Middle frontal gyrus (tissue), 1 donor: ENCODE measurements around the gene PIGN.
"Not testable (repeated sequence)": the region's sequence is repeated elsewhere in the genome, so short reads cannot be mapped to it uniquely, and the experiment has no call there.

Experiments used
- DNase-seq: peaks from one replicate; pipeline ENCODE4 v3.0.0-alpha.2; 2015; ENCODE audit warnings: low spot score; ENCODE audit errors: extremely low spot score

Gene PIGN

DNA sequence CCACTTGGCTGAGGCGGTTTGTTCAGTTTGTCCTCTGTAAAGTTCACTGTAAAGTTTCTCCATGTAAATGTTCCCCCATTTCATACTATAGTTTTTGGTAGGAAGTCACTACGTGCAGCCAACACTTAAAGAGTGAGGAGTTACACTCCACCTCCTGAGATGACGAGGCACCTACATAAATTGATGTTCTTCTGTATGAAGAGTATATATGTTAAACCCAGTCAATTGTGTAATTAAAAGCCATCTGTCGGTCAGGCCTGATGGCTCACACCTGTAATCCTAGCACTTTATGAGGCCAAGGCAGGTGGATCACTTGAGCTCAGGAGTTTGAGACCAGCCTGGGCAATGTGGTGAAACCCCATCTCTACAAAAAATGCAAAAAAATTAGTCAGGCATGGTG is 7.6 kb downstream of the PIGN start:
- DNase-seq: no peak

DNA sequence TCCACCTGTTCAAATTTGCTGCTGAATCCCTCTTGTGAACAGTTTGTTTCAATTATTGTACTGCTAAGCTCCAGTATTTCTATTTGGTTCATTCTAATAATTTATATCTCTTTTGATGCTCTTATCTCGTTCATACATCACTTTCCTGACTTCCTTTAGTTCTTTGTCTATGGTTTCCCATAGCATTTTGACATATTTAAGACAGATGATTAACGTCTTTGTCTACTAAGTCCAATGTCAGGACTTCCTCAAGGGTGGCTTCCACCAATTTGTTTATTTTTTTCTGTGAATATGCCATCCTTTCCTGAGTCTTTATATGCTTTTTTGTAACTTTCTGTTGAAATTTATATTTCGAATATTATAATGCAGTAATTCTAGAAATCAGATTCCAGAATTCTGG is 9.6 kb downstream of the PIGN start:
- no peak for DNase-seq

DNA sequence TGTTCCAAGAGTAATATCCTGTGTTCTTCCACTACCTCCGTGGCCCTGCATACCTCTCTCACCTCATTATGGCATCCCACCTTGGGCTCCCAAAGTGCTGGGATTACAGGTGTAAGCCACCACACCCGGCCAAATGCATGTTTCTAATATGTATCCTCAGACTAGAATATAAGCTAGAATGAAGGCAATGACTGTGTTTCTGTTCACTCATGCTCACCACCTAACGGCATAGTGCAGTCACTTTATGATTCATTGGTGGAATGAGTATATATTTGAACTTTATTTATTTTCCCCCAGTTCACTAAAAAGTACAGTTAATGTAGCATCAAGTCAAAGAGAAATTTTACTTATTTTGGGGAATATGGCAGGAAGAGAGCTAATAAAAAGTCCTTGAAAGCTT is 11.3 kb downstream of the PIGN start:
- no peak for DNase-seq

DNA sequence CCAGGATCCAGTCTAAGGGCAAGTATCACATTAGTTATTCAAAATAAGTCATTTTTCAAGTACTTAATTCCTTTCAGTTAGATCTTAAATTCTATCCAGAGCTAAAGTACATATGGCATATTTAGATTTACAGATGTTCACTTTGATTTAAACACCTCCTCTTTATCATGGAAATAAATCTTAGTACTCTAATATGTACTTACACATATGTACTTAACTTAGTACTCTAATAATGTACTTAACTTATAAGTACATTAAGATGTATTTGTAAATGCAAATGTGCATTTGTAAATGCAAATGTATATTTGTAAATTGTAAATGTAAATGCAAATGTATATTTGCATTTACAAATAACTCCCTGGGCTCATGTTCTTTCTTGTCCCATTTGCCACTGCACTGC is 14.6 kb downstream of the PIGN start:
- no peak for DNase-seq

DNA sequence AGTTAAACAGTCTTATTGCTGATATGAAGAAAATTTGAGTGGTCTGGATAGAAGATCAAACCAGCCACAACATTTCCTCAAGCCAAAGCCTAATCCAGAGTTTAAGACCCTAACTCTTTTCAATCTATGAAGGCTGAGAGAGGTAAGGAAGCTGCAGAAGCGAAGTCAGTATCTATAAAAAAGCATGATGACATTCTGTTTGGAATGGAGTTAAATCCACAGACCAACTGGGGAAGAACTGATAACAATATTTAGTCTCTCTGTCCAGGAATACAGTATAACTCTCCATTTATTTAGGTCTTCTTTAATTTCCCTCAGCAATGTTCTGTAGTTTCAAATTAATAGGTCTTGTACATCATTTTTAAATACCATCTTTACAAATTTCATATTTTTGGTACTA is 16.0 kb downstream of the PIGN start:
- DNase-seq: no peak

DNA sequence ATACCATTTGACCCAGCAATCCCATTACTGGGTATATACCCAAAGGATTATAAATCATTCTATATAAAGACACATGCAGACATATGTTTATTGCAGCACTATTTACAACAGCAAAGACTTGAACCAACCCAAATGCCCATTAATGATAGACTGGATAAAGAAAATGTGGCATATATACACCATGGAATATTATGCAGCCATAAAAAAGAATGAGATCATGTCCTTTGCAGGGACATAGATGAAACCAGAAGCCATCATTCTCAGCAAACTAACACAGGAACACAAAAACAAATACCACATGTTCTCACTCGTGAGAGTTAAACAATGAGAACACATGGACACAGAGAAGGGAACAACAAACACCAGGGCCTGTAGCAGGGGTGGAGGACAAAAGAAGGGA is 20.3 kb downstream of the PIGN start:
- DNase-seq: not testable (repeated sequence)

DNA sequence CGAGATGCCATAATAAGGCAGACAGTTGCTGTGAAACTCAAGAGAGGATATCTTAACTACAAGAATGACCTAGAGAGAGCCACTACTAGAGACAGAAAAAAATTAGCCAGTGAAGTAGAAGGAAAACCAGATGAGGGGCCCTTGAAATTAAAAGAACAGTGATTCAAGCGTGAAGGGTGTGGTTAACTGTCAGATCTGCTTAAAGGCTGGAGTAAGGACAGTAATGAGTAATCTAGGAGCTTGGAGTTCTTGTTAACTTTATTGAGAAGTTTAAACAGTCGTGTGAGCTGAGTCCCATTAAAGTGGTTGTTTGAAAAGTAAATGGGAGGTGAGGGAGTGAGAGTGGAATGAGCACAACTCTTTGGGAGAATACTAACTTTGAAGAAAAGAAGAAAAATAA is 21.3 kb downstream of the PIGN start:
- no peak for DNase-seq

DNA sequence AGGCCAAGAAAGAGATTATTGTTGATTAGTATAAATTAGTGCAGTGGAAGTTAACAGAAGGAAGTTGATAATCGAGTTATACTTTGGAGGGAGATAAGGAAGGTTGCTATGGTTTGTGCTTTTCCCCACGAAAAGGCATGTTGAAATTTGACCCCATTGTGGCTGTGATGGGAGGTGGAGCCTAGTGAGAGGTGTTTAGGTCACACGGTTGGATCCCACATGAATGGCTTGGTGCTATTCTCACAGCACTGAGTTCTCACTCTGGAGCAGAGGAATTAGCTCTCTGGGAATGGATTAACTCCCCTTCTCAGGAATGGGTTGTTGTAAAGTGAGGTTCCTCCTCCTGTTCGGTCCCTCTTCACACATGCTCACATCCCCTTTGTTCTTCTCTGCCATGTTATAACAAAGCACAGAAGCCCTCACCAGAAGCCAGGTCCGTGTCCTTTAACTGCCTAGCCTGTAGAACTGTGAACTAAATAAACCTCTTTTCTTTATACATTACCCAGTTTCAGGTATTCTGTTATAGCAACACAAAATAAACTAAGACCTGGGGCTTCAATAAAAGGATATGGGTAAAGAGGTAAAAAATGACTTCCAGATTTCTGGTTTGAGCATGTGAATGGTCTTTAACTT is 21.9 kb downstream of the PIGN start:
- no peak for DNase-seq

DNA sequence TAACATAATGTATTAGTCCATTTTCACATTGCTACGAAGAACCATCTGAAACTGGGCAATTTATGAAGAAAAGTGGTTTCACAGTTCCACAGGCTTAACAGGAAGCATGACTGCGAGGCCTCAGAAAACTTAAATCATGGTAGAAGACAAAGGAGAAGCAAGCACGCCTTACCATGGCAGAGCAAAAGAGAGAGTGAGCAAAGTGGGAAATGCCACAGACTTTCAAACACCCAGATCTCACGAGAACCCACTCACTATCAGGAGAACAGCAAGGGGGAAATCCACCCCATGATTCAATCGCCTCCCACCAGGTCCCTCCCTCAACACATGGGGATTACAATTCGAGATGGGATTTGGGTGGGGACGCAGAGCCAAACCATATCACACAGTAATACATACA is 22.5 kb downstream of the PIGN start:
- DNase-seq: no peak

DNA sequence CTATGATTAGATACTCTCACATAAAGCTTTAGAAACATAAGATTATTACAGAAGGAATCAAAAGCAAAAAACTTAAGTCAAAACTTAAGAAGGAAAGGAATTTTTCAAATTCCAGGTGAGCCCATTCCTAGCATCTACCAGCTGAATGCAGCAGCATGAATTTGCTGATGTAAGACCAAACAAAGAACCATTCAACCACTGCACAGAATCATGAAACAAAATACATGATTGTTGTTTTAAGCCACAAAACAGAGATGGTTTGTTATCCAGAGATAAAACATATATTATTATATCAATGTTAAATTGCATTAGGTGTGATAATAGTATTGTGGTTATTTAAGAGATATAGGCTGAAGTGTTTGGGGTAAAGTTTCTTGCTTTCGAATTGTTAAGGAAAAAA is 29.0 kb downstream of the PIGN start:
- no peak for DNase-seq

DNA sequence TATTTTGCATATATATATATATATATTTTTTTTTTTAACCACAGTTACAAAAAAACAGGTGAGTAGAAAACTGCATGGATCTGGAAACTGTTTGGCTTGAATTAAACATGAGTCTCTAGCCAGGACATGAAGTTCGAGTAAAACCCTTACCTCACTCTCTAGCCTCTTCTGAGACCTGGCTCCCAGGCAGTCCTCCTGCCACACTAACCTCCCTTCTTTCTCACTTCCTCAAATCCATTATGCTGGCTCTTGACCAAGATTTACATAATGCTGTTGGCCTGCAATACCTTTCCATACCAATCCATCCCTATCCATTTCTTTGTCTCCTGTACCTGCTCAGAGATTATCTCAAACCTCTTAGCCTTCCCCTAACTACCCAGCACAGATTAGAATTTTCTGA is 34.0 kb downstream of the PIGN start:
- no peak for DNase-seq

DNA sequence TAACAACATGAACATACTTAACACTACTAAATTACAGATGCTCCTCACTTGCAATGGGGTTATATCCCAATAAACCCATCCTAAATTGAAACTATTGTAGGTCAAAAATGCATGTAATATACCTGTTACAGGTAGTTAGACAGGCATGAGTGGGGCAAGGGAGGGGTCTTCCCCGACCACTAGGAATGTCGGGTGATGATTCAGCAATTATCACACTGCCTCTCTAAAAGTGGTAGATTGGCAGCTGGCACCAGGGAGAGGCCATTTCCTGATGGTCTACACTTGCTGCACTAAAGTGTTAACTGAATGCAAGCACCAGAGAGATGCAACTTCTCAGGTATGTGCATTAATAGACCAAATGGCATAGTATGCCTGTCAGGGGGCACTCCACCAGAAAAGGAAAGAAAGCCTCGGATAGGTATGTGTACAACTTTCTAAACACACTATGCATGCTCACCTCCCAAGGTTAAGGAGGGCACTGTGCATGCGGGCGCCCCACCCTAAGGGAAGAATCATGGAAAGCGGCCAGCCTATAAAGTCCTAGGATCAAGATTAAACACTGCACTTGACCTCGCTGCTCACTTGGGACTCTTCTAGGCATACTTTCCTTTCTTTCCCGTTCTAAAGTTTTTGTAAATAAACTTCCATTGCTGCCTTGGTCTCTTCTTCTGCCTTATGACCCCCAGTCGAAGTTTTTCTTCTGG is 35.6 kb downstream of the PIGN start:
- no peak for DNase-seq

DNA sequence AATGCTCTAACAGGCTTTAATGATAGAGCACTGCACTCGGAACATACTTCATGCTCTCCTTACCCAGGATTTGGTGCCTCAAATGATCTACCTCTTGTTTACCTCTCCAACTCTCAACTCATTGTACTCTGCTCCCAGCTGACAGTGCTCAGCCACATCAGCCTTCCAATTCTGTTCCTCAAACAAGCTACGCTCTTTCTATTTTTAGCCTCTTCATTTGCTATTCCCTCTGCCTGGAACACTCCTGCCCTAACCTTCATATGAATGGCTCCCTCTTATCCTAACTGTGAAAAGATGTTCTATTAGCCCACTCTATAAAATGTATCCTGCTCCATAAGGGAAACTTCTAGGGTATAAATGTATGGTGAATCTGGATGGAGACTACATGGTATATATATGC is 42.5 kb downstream of the PIGN start:
- DNase-seq: no peak

DNA sequence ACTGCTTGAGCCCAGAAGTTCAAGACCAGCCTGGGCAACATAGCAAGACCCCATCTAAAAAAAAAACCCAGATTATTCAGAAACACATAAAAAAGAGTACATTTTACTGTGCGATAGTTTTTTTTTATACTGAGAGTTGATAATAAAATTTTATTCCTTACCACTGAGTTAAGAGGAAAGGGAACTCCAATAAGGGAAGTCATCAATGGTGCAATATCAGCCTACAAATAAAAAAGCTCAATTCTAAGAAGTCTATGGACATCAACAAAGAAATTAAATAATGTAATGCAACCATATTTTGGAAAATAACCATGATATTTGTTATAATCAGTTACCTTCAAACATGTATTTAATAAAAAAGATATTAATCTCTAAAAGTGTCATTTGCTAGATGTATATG is 46.6 kb downstream of the PIGN start:
- DNase-seq: no peak

DNA sequence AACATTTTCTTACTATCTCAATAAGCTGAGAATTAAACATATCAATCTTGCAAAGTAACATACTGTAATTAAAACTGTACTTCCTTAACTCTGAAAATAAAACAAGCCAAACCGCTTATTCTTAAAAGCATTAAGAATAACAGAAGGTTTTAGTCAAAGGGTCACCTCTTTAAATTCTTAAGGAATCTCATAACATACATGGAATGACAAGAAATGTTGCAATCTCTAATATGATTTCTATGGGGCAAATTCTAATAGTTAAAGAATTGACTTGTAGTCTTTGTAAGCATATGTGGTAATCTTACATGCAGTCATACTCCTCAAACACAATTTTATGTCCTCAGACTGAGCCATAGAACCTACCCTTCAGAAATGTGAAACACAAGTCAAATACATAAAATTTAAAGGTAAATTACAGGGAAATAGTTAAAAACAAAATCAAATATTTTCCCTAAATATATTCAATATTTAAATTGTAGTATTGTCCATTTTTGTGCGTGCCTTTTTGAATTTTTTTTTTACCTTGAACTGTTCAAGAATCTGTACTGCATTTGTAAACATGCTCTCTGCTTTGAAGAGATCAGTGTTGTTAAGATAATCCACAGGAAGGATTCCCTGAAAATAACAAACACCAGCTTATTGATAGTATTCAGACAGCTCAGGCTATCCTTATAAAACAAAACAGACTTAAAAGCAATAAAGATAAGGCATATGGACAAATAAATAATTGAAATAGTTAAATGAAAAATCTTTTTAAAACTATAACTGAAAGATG is 48.2 kb downstream of the PIGN start:
- no peak for DNase-seq

DNA sequence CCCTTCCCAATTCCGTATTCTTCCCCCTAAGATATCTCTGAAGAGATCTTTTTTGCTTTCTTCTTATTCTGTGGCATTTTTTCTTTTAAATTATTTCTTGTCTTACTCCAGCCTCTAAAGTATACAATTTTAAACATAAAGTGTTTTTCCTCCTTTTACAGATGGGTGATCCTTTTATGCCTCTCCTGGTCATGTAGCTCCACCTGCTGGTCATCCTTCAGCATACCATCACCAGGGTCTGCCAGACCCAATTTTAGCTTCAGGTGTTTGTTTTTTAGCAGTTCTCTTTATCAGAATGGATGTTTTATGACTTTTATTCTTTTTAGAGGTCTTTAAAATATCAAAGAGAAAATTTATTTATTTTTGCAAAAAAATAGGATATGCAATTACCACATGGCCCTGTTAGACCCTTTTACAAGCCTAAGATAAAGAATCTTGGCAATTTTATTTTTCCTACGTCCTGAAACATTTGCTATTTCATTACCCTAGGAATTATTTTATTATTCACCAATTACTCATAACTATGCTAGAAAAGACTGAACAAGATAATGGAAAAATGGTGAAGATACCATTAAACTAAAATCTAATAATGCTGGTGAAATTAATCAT is 55.5 kb downstream of the PIGN start:
- no peak for DNase-seq

DNA sequence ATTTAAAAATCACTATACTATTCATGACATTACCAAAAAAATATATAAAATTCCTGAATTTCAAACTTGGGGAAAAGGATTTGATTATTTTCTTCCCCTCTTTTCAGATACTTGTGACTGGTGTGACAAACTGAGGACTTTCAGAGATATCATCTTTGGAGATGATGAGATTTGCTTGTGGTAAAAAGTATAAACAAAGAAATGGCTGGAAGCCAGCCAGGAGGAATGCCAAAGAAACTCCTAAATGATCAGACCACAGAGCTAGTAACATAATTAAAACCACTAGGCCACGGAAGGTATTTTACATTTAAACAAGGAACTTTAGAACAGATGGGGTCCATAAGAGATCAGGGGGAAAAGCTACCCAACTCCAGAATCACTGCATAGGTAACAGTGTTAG is 58.7 kb downstream of the PIGN start:
- DNase-seq: no peak

DNA sequence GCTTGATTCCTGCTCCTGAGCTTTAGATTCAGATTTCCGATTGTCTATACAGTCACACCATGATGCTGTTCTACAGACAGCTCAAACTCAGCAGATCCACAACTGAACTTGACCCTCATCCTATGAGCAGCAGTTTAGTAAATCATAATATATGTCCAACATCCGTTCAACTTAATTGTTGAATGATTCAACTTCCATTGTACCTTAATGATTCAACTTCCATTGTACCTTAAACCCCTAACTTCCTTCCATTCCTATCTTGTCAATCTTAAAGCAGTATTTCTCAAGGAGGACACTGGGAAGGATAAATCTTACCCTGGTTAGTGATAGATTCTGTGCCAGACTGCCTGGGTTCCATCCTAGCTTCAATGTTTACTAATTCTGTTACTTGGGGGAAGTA is 60.1 kb downstream of the PIGN start:
- DNase-seq: no peak

DNA sequence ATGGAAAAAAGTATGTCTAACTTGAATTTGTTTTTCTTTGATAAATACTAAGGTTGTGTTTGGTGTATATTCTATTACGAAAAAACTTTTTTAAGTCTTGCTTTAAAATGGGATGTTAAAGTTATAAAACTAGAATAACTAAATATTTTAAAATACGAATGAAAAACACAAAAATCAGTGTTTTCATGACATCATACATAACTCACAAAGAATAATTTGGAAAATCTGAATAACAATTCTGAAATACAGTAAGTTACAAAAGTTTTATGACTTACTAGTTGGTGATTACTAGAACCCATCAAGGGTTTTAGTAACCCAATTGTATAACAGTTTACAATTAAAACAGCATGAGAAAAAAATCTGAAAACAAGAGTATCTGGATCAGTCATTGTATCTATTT is 61.2 kb downstream of the PIGN start:
- no peak for DNase-seq

DNA sequence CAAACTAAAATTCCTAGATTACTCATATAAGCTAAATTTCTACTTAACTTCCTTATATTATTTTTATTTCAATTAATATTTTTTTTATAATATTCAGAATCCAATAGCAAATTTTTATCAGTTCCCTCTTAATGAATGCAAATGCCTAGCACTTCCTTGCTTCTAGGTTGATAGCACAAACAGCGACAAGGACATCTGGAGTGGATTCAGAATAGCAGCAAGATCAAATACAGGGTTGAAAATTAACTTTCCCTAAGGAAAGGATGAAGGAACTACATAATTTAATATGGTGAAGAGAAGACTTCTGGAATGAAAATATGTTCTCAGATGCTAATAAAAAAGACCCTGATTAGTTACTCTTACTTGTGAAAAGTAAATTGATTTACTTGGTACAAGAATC is 64.5 kb downstream of the PIGN start:
- no peak for DNase-seq

DNA sequence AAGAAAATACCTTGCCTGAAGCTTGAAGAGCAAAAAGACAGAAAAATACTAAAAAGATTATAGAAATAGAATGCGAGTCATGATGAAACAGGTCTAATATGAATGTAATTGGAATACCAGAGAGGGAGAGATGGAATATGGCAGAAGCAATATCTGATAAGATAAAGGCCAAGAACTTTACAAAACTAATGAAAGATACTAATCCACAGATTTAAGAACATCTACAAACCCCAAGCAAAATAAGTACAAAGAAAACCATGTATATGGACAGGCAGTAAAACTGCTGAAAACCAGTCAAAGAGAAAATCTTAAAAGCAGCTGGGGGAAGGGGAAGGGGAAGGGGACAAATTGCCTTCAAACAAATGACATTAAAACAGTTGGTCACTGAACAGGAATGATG is 67.0 kb downstream of the PIGN start:
- no peak for DNase-seq

DNA sequence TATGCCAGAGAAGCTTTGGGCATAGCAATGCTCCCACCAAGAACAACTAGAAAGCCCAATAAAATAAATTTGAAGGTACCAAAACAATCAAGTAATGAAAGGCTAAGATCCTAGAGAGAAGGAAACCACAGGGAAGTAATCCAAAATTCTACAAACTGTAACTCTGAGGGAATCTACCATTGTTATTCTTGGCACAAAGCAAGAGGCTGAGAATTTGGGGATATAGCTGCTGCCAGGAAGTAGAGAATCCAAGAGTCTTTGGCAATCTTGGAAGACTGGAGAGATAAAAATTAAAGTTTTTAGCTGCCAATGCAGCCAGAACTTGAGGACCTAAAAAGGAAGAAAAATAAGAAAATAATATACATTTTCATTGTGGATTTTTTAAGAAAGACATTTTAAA is 68.5 kb downstream of the PIGN start:
- DNase-seq: no peak
